HCT116 (cell line): ENCODE results near the gene UBQLNL. TPM values are rescaled to one million over a fixed set of nuclear protein-coding genes. Genes with fewer than 3 reads are reported as not detected.
A peak's percentile ranks its signal among the peaks of the same experiment; 100 is the strongest.

Experiments used
- ATAC-seq: fragments of 200-7000 bp; cut with Tn5 transposase; 2 replicates; pipeline ENCODE4 v1.9.1; 2020; ENCODE audit warnings: mild to moderate bottlenecking, moderate library complexity
- BruUV-seq: library from RNA; stranded (reverse); fragments of 400-500 nt; replicated peaks from 2 replicates; lab custom pipeline; 2021; lab: Mats Ljungman, UMichigan
- CTCF ChIA-PET: fragments of 300-600 bp; sonication (Branson Sonifier 250); formaldehyde crosslinking; loops from one replicate; lab custom pipeline; 2021; ENCODE audit warnings: antibody characterized with exemption; lab: Charles Lee
- POLR2A ChIA-PET: fragments of 300-600, 350-600 bp; sonication (Branson Sonifier 250); formaldehyde crosslinking; loops from one replicate; lab custom pipeline; 2021; ENCODE audit warnings: antibody characterized with exemption; lab: Charles Lee
- RAD21 ChIA-PET, 2 experiments: fragments of 300-600 bp; sonication (Branson Sonifier 250); formaldehyde crosslinking; loops; one replicate each; lab custom pipeline; 2023; ENCODE audit warnings: low total read pairs in 2 of 2; ENCODE audit not compliant: uncharacterized antibody in 2 of 2, unreplicated experiment in 2 of 2, low non-redundant PET in 1 of 2; lab: Charles Lee
- DNase-seq: peaks from one replicate; pipeline ENCODE4 v3.0.0-alpha.2; 2010; ENCODE audit warnings: low read depth, low spot score
- H2AFZ ChIP-seq: fragments of 200-600 bp; shearing (Covaris generic), sonication (generic); 2 replicates; pipeline ENCODE4 v1.6.1; 2017; ENCODE audit warnings: low read depth, mixed run types, mixed read lengths, antibody characterized with exemption, low read length; ENCODE audit not compliant: poor library complexity, severe bottlenecking
- H3K27ac ChIP-seq: 2 replicates; pipeline ENCODE4 v1.5.1; 2012; ENCODE audit warnings: low read depth, low read length
- H3K27me3 ChIP-seq: fragments of 200-600 bp; sonication (generic); 2 replicates; pipeline ENCODE4 v1.6.1; 2016; ENCODE audit warnings: mixed run types, low read length, mixed read lengths; ENCODE audit not compliant: insufficient read depth
- H3K36me3 ChIP-seq, 2 experiments: fragments of 200-500 bp in 1 of 2; fragments of 200-600 bp in 1 of 2; sonication (Bioruptor generic) in 1 of 2; sonication (generic) in 1 of 2; 2 replicates each; pipeline versions ENCODE4 v1.5.1 to v1.6.1; 2014 to 2016; ENCODE audit warnings: low read length in 2 of 2, inconsistent platforms in 1 of 2, mixed read lengths in 1 of 2, mixed run types in 1 of 2; ENCODE audit not compliant: insufficient read depth in 2 of 2, control insufficient read depth in 1 of 2
- H3K4me1 ChIP-seq, 2 experiments: fragments of 200-600 bp in 1 of 2; sonication (generic) in 1 of 2; 2 replicates each; pipeline versions ENCODE4 v1.5.1 to v1.6.1; 2012 to 2017; ENCODE audit warnings: low read length in 2 of 2, inconsistent platforms in 1 of 2, mild to moderate bottlenecking in 1 of 2, mixed read lengths in 1 of 2, mixed run types in 1 of 2, moderate library complexity in 1 of 2; ENCODE audit not compliant: insufficient read depth in 2 of 2, control insufficient read depth in 1 of 2
- H3K4me2 ChIP-seq: fragments of 200-600 bp; sonication (generic); 2 replicates; pipeline ENCODE4 v1.6.1; 2017; ENCODE audit warnings: mixed run types, low read length, mixed read lengths
- H3K4me3 ChIP-seq, 2 experiments: fragments of 200-600 bp in 1 of 2; sonication (generic) in 1 of 2; replicated peaks in 1 of 2; 2 replicates each; pipeline ENCODE4 v1.5.1; 2011 to 2016; ENCODE audit warnings: low read length in 2 of 2, control low read depth in 1 of 2, low read depth in 1 of 2, mild to moderate bottlenecking in 1 of 2, mixed read lengths in 1 of 2, mixed run types in 1 of 2
- H3K79me2 ChIP-seq: fragments of 200-600 bp; sonication (generic); 2 replicates; pipeline ENCODE4 v1.6.1; 2017; ENCODE audit warnings: mild to moderate bottlenecking, mixed run types, low read length, moderate library complexity, mixed read lengths; ENCODE audit not compliant: insufficient read depth
- H3K9ac ChIP-seq: fragments of 200-600 bp; sonication (generic); 2 replicates; pipeline ENCODE4 v1.6.1; 2016; ENCODE audit warnings: low read length, mixed read lengths
- H3K9me2 ChIP-seq: fragments of 200-600 bp; sonication (generic), shearing (Covaris generic); 2 replicates; pipeline ENCODE4 v1.6.1; 2017; ENCODE audit warnings: mixed run types, mild to moderate bottlenecking, moderate library complexity; ENCODE audit not compliant: insufficient read depth
- H3K9me3 ChIP-seq, 2 experiments: fragments of 200-500 bp in 1 of 2; fragments of 200-600 bp in 1 of 2; sonication (Bioruptor generic) in 1 of 2; sonication (generic) in 1 of 2; 2 replicates each; pipeline ENCODE4 v1.6.1; 2014 to 2017; ENCODE audit warnings: low read length in 2 of 2, mixed read lengths in 2 of 2, inconsistent platforms in 1 of 2, low read depth in 1 of 2, mild to moderate bottlenecking in 1 of 2, mixed run types in 1 of 2, moderate library complexity in 1 of 2; ENCODE audit not compliant: control insufficient read depth in 1 of 2, insufficient read depth in 1 of 2
- H4K20me1 ChIP-seq: fragments of 200-600 bp; sonication (generic), shearing (Covaris generic); 2 replicates; pipeline ENCODE4 v1.6.1; 2017; ENCODE audit warnings: mixed run types, mild to moderate bottlenecking, moderate library complexity; ENCODE audit not compliant: insufficient read depth
- CBX3 ChIP-seq: IDR thresholded peaks from 2 replicates; pipeline ENCODE4 v1.6.1; 2012; ENCODE audit warnings: low read depth
- EZH2 ChIP-seq: fragments of 200-600 bp; sonication (generic); IDR thresholded peaks from 2 replicates; pipeline ENCODE4 v1.6.1; 2017; ENCODE audit warnings: antibody characterized with exemption, mixed run types
- POLR2A ChIP-seq: IDR thresholded peaks from 2 replicates; pipeline ENCODE4 v1.7.0; 2011; ENCODE audit warnings: borderline replicate concordance; ENCODE audit not compliant: insufficient read depth, insufficient read length; ENCODE audit errors: extremely low read depth
- RAD21 ChIP-seq: IDR thresholded peaks from 2 replicates; pipeline ENCODE4 v1.6.1; 2012; ENCODE audit warnings: low read depth, mild to moderate bottlenecking
- SP1 ChIP-seq: IDR thresholded peaks from 2 replicates; pipeline ENCODE4 v1.6.1; 2012; ENCODE audit warnings: low read depth
- ZFX ChIP-seq: fragments of 450-650 bp; IDR thresholded peaks from 2 replicates; pipeline ENCODE4 v1.6.1; 2017
- intact Hi-C: fragments of 100-400 bp; cut with micrococcal nuclease; formaldehyde crosslinking; loops from 2 replicates; pipeline ENCODE4 v1.10.0; 2022
- total RNA-seq: library from RNA; stranded (reverse); gene quantifications from one replicate; pipeline ENCODE4 v1.2.1, GENCODE V29; 2021; ENCODE audit not compliant: unreplicated experiment
- TF ChIP-seq, protein P1 (sequence below), 3 experiments: fragments of 200-600 bp in 1 of 3; sonication (generic) in 1 of 3; IDR thresholded peaks in 2 of 3; conservative IDR thresholded peaks in 1 of 3; 2 replicates each; pipeline ENCODE4 v1.5.1; 2012 to 2017; ENCODE audit warnings: low read depth in 2 of 3, low read length in 2 of 3, antibody characterized with exemption in 1 of 3, borderline replicate concordance in 1 of 3, control low read depth in 1 of 3, mild to moderate bottlenecking in 1 of 3, mixed read lengths in 1 of 3, mixed run types in 1 of 3, moderate library complexity in 1 of 3; ENCODE audit not compliant: insufficient read depth in 1 of 3
- TF ChIP-seq, protein P2 (sequence below): IDR thresholded peaks from 2 replicates; pipeline ENCODE4 v1.6.1; 2012

UBQLNL gene
- total RNA-seq, 1 experiment from 2014 or later: not detected

- peaks cover 6% of the 10 kb centered on the region; the same call in 1 of the 2 replicates for H3K27me3 ChIP-seq
- intact Hi-C loops: no loop called here
- H3K9me2 ChIP-seq: no peaks in the 10 kb centered on the region
- H3K36me3 ChIP-seq: peaks cover 0 to 16% of the 10 kb centered on the region in 2 experiments; a peak in 2 of 4 replicates
- ChIA-PET POLR2A (no interaction called here), RAD21 (no interaction called here), CTCF (no interaction called here)
- ATAC-seq: no peak
- 0 out of 2 replicates have a peak, but pooled peaks cover 2% of the 10 kb centered on the region for H4K20me1 ChIP-seq
- TF ChIP-seq ZFX (no peak), POLR2A (no peak)
- TF ChIP-seq, protein P1, sequence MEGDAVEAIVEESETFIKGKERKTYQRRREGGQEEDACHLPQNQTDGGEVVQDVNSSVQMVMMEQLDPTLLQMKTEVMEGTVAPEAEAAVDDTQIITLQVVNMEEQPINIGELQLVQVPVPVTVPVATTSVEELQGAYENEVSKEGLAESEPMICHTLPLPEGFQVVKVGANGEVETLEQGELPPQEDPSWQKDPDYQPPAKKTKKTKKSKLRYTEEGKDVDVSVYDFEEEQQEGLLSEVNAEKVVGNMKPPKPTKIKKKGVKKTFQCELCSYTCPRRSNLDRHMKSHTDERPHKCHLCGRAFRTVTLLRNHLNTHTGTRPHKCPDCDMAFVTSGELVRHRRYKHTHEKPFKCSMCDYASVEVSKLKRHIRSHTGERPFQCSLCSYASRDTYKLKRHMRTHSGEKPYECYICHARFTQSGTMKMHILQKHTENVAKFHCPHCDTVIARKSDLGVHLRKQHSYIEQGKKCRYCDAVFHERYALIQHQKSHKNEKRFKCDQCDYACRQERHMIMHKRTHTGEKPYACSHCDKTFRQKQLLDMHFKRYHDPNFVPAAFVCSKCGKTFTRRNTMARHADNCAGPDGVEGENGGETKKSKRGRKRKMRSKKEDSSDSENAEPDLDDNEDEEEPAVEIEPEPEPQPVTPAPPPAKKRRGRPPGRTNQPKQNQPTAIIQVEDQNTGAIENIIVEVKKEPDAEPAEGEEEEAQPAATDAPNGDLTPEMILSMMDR (IDR thresholded peaks at IDR 0.05 in 2 of 3, conservative IDR thresholded peaks at IDR 0.05 in 1 of 3; ENCODE audit: borderline replicate concordance in 1 of 3, insufficient read depth in 1 of 3, low read depth in 2 of 3, low read length in 2 of 3): peak in 1 of 3 experiments; percentile 24; a peak in 1 of 6 replicates
- H3K4me1 ChIP-seq: peaks cover 4 to 19% of the 10 kb centered on the region in 2 experiments
- no peak overlapping the region for H2AFZ ChIP-seq
- no TSS peak for BruUV-seq
- H3K4me3 ChIP-seq: no peak overlapping the region
- H3K4me2 ChIP-seq: no peak overlapping the region
- peaks cover 19% of the 10 kb centered on the region for H3K79me2 ChIP-seq
- H3K9ac ChIP-seq: no peak overlapping the region
- H3K27ac ChIP-seq: no peak overlapping the region
- H3K9me3 ChIP-seq: no peaks in the 10 kb centered on the region
- no peak for DNase-seq
These were observed 7.9 kb downstream of the UBQLNL start for GRCh38 chr11:5508605-5509004.

DNA sequence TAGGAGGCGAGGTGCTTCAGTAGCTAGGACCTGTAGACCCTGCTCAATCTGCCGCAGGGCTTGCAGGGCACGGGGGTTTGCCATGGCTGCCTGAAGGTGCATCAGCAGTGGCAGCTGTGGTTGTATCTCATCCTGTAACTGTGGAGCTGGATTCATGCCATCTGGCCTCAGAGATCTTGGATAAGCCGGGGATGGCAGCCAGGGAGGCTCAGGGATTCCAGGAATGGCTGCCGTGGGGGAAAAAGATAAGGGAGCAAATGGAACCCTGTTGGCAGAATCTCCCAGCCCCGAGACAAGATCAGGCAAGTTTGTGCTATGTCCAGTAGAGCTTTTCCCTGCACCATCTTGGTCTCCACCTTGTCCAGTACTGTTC lies 8.6 kb downstream of the UBQLNL start:
- Histone ChIP-seq H3K36me3 (peaks cover 0 to 20% of the 10 kb centered on the region in 2 experiments; a peak in 2 of 4 replicates), H4K20me1 (peaks cover 9% of the 10 kb centered on the region; the same call in 1 of the 2 replicates)
- POLR2A ChIA-PET: no interaction called here
- no peak for ATAC-seq
- TF ChIP-seq, protein P2, sequence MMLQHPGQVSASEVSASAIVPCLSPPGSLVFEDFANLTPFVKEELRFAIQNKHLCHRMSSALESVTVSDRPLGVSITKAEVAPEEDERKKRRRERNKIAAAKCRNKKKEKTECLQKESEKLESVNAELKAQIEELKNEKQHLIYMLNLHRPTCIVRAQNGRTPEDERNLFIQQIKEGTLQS: no peak
- TF ChIP-seq EZH2: no peak
- no peak for TF ChIP-seq RAD21
- TF ChIP-seq CBX3: no peak
- TF ChIP-seq SP1: no peak
- TF ChIP-seq, protein P1 (IDR thresholded peaks at IDR 0.05 in 2 of 3, conservative IDR thresholded peaks at IDR 0.05 in 1 of 3; ENCODE audit: borderline replicate concordance in 1 of 3, insufficient read depth in 1 of 3, low read depth in 2 of 3, low read length in 2 of 3): no peak
- TF ChIP-seq POLR2A: no peak
- TF ChIP-seq, all 23 proteins: peak for 0
- no TSS peak for BruUV-seq
- no peaks in the 10 kb centered on the region for H3K9me2 ChIP-seq
- no peaks in the 10 kb centered on the region for H3K9me3 ChIP-seq
- no peak overlapping the region for H2AFZ ChIP-seq
- RAD21 ChIA-PET: no interaction called here
- intact Hi-C loops: no loop called here
- H3K27ac ChIP-seq: no peak overlapping the region
- no peak overlapping the region for H3K4me3 ChIP-seq
- H3K4me2 ChIP-seq: no peak overlapping the region
- CTCF ChIA-PET: no interaction called here
- H3K79me2 ChIP-seq: peaks cover 26% of the 10 kb centered on the region
- DNase-seq: no peak
- peaks cover 6% of the 10 kb centered on the region; the same call in 1 of the 2 replicates for H3K27me3 ChIP-seq
- peaks cover 10 to 26% of the 10 kb centered on the region in 2 experiments for H3K4me1 ChIP-seq
- no peak overlapping the region for H3K9ac ChIP-seq
